HG03469 (cell line): ENCODE data around the gene AGBL2.
"Not testable (repeated sequence)": the region's sequence is repeated elsewhere in the genome, so short reads cannot be mapped to it uniquely, and the experiment has no call there.

ENCODE experiments used
- ATAC-seq: cut with Tn5 transposase; IDR thresholded peaks from one replicate; pipeline ENCODE4 v1.9.1; 2021; ENCODE audit warnings: mild to moderate bottlenecking, moderate library complexity, moderate number of reproducible peaks; ENCODE audit not compliant: unreplicated experiment

Gene AGBL2

DNA sequence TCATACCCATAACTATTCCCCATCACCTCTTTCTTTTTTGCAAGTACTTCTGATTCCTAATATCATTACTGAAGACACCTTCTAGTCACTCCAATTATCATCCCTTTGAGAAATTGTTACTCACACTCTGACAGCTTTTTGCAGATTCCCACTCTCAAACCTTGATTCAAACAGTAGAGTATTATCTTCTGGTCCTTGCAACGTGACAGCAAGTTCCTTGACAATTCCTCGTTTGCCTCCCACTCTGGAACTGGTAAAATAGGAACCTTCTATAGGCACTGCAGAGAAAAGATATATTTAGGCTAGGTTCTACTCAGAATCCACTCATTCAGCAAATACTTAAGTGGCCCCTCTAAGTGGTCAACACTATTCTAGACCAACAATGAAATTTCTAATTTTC lies 23.2 kb downstream of the AGBL2 start:
- ATAC-seq = no peak

DNA sequence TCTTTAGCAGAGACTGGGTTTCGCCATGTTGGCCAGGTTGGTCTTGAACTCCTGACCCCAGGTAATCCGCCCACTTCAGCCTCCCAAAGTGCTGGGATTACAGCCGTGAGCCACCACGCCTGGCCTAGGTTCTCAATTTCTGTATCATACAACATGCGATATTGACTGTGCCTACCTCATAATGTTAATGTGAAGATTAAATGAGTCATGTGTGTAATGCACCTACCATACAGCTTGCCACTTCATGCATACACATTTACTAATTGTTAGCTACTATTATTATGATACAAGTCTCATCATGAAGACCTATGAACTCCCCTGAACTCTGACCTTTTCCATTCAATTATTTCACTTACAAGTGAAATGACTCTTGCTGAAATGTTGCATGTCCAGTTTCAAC lies 25.7 kb downstream of the AGBL2 start:
- ATAC-seq = no peak

- ATAC-seq = no peak
Measured at GRCh38 chr11:47688991-47689390, 26.2 kb downstream of the AGBL2 start.

GRCh38 chr11:47688111-47688510 lies 27.1 kb downstream of the AGBL2 start:
- no peak for ATAC-seq

GRCh38 chr11:47686704-47687103 lies 28.5 kb downstream of the AGBL2 start:
- not testable (repeated sequence) for ATAC-seq

- ATAC-seq = no peak
Measured at GRCh38 chr11:47686151-47686550, 29.0 kb downstream of the AGBL2 start.

DNA sequence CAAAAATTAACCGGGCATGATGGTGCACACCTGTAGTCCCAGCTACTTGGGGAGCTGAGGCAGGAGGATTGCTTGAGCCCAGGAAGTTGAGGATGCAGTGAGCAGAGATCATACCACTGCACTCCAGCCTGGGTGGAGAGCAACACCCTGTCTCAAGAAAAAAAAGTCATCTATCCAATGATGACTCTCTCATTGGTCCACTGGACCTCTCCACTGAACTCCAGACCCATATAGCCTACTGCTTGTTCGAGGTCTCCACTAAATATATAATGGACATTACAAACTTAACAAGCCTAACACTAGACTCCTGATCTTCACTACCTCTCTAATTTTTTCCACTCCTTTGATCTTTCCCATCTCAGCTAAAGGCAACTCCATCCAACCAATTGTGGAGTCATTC lies 39.3 kb downstream of the AGBL2 start:
- no peak for ATAC-seq

- no peak for ATAC-seq
Measured at GRCh38 chr11:47672283-47672730, 42.9 kb downstream of the AGBL2 start.

DNA sequence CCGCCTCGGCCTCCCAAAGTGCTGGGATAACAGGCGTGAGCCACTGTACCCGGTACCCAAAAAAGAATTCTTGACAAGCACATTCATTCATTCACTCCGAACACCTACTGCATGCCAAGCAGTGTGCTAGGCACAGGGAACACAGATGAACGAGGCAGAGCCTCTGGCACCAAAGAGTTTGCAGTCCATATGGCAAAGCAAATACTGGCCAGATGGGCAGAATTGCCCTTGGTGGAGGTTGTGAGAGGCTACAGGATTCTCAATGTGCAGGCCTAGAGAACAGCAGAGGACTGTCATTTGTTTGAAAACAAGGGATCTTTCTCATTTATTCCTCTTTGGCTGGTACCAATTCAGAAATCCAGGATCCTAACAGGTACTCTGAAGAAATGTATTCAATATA lies 45.3 kb downstream of the AGBL2 start:
- ATAC-seq = no peak

DNA sequence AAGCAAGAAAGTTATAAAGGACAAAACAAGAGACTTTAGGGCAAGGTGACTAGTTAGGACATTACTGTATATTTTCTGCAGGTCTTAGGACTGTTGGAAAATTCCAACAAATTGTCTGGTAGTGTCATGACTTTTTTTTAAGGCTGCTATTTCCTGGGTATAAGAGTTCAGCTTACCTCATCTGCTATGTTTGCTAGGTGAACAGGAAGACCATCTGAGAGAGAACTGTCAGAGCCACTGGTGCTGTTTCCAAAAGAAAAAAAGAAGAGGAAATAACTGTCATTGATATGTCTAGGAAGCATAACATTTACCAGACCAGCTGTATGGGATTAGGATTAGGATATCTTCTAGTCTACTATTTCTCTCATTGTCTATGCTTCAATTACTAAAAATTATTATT lies 46.5 kb downstream of the AGBL2 start:
- ATAC-seq = no peak

- ATAC-seq = no peak
Measured at GRCh38 chr11:47667555-47667954, 47.6 kb downstream of the AGBL2 start.

GRCh38 chr11:47667135-47667534 lies 48.0 kb downstream of the AGBL2 start:
- ATAC-seq = no peak

GRCh38 chr11:47664936-47665335 lies 50.2 kb downstream of the AGBL2 start:
- ATAC-seq = not testable (repeated sequence)

- no peak for ATAC-seq
Measured at GRCh38 chr11:47661245-47661644, 53.9 kb downstream of the AGBL2 start.

DNA sequence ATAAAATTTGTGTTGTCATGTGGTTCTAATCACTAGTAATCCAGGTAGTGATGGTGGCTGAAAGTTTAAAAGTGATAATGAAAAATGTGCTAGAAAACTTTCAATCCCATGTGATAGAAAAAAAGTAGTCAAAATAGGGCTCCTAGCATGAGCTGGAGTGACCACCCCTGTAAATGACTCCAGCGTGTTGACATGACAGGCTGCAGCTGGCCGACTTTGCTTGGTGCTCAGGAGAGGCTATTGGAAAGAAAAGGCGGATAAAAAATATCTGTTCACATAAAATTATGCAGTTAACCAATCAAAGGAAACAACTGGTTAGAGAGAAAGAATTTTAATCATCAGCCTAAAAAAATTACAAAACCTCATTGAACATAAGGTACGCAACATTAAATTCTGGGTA lies 55.9 kb downstream of the AGBL2 start:
- no peak for ATAC-seq

DNA sequence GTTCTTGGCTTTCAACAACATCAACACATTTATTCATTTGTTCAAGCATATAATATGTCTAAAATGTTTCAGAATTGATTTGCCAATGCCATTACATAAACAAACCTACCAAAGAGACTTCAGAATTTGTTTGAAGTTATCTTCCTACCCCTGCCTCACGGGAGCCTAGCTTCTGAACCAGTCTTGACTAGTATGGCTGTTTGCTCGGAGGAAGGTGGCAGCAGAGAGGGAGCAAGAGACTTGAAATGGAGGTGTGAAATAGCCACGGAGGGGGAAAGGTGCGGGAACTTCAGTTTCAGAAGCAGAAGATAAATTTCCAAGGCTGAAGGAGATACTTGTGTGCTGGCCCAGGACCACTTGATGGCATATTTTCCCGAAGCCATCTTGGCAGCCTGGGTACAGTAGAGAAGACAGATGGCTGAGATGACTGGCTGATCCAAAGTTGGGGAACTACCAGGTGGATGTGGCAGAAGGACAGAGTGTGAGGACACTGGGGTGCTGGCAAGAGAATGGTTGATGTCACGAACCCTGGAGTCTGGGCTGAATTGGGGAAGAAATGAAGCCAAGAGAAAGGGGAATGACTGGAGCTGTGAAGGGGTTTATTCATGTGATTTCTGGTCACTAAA lies 58.8 kb downstream of the AGBL2 start:
- ATAC-seq = no peak

- no peak for ATAC-seq
Measured at GRCh38 chr11:47651818-47652469, 63.2 kb downstream of the AGBL2 start.

GRCh38 chr11:47649276-47649675 lies 65.9 kb downstream of the AGBL2 start:
- ATAC-seq = no peak

DNA sequence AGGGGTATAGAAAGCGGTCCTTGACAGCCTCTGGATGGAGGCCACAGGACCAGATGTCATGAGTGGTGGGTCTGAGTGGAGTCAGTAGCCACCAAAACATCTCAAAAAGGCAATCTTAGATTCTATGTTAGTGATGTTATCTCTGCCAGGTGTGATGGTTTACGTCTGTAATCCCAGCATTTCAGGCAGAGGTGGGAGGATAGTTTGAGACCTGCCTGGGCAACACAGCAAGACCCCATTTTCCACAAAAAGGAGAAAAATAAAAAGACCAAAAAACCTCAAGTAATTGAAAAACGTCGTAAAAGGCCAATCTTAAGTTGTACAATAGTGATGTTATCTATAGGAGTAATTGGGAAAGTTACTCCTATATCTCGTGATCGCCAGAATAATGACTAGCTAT lies 69.2 kb downstream of the AGBL2 start:
- ATAC-seq = no peak

DNA sequence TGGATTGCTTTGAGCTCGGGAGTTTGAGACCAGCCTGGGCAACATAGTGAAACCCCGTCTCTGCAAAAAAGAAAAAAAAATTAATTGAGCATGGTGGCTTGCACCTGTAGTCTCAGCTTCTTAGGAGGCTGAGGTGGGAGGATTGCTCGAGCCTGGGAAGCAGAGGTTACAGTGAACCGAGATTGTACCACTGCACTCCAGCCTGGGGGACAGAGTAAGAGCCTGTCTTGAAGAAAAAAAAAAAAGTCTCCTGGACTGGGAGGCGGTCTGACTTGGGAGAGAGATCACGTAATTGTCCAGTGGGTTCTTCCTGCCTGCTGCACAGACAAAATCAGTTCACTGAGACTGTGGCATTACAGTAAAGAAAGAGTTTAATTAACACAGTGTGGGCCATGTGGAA lies 69.7 kb downstream of the AGBL2 start:
- ATAC-seq = no peak

- peak; percentile 91 for ATAC-seq
Measured at GRCh38 chr11:47642099-47642855, 72.9 kb downstream of the AGBL2 start, which contains the start of gene MTCH2. Gene MTCH2, minus strand, starts transcription at chr11:47642559. Its CDS starts 94 bp downstream, at chr11:47642465.

- no peak for ATAC-seq
Measured at GRCh38 chr11:47641600-47642098, 73.5 kb downstream of the AGBL2 start.
